Measurements from ENCODE around the gene MYH2.

Gene MYH2

DNA sequence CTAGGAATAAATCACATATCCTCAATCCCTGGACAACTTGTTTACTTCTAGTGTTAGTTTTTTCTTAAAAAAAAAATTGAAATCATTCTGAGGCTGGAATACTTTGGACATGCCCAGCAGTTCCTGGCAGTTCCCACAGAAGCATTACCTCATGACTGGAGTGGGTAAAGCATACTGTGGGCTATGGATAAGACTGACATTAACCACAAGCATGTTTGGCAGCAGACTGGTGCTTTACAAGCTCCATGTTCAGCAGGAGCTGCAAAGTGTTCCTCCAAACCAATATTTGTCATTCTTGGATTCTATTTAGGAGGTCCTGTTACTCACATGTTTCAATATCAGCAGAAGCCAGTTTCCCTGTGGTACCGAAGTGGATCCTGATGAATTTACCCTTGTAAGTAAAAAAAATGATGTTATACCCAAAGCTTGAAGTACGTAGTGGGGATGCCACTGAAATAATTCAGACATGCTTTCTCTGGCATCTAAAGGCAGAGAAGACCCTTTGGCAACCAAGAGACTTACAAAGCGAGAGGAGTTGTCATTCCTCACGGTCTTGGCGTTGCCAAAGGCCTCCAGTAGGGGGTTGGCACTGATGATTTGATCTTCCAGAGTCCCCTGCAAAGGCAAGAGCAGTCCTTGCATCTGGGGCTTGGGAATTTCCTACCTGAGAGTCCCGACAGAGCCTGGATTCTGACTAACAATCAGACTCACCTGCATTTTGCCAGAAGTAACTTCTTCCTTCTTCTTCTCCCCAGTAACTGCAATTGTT is 36.0 kb downstream of the MYH2 start:
- DNase-seq, result no peak

DNA sequence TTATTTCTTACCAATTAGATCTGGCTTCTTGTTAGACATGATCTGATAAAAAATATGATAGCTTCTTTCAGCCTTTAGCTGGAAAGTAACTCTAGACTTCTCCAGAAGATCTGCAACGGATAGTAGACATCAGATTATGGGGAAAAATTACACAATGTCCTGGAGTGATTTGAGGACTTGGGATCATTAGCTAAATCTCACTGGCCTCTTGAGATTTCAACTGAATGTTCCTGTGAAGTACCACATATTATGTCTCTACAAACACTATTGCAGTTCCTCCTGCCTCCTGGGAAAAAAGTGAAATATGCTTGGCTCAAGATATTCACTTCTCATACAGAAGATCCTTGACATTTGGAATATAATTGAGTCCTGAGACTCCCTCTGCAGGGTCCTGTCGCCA is 36.6 kb downstream of the MYH2 start:
- no peak for DNase-seq

DNA sequence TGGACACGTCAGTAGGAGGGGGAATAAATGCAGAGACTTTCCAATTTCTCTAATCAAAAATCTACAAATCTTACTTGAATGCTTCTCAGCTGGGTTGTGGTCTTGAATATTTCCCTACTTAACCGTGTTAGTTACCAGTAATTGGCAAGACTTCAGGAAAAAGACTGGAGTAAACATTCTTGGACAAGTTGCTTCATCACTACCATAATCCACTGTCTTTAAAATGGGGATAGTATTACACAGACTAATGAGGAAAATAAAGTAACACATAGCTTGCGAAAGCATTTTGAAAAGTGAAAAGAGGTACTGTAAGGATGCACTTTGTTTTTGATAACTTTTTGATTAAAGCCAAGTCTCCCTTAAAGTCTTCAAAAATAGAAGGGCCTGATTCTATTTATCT is 49.5 kb downstream of the MYH2 start:
- DNase-seq, result no peak

DNA sequence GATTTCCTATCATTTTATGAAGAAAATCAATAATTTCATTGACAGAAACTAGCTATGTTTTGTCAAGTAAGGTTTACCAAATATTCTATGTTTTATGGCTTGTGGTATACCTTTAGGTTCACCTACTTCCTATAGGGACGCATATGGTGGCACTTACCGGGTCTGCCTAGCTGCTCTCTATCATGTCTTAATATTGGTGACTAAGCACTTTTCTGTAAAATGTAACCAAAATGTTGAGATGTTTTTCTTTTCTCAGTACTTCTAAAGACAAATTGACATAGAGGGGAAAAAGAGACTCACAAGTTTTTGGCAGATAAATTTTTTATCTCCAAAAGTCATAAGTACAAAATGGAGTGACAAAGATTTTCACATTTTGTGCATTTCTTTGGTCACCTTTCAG is 57.5 kb downstream of the MYH2 start:
- no peak for DNase-seq

DNA sequence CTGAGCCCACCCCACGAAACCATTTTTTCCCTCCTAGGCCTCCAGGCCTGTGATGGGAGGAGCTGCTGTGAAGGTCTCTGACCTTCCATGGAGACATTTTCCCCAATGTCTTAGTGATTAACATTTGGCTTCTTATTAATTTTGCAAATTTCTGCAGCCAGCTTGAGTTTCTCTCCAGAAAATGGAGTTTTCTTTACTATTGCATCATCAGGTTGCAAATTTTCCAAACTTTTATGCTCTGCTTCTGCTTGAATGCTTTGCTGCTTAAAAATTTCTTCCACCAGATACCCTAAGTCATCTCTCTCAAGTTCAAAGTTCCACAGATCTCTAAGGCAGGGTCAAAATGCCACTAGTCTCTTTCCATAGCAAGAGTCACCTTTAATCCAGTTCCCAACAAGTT is 67.2 kb downstream of the MYH2 start:
- DNase-seq, result no peak

DNA sequence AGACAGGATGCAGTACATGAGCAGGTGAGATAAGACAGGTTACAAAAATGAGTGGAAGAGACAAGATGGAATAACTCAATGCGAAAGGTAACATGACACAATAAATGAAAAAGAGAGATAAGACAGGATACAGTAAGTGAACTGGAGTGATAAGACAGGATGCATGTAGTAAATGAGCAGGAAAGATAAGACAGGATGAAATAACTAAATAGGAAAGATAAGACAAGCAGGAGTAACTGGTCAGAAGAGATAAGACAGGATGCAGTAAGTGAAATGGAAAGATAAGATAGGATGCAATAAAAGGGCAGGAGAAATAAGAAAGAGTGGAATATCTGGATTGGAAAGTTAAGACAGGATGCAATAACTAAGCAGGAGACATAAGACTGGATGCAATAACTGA is 71.8 kb downstream of the MYH2 start:
- no peak for DNase-seq

DNA sequence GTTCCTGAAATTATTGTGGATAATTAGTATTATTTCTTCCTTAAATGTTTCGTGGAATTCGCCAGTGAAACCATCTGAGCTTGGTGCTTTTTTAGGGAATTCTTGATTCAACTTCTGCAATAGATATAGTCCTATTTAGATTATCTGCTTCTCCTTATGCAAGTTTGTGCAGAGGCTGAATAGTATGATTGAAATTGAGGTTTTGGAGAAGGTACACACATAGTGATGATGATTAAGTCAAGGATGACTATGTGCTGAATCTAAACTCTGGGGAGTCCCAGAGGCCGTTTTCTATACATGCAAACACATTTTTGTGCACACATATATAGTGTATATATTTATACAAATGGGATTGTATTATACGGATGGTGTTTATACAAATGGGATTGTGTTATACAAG is 74.9 kb downstream of the MYH2 start:
- DNase-seq, result no peak

DNA sequence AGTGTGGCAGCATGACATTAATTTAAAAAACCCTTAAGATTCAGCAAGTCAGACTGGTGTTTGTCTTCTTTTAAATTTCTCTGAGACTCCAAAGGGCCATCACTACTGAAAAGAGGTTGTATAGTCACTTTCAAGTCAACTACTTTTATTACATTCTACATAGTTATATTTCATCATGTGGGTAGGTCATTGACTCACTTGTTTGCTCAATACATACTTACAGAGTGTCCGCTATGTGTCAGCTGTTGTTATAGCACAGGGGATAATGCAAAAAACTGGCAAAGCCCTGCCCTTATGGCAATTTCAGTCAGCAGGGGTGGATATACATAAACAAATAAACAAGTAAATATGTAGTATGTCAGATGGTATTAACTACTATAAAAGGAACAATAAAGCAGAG is 77.6 kb downstream of the MYH2 start:
- DNase-seq, result no peak

Measured in NCI-H69 (cell line).